A673 (cell line): Measurements from ENCODE around the gene SVBP.

Experiments
- EZH2 ChIP-seq: fragments of 200-600 bp; sonication (generic); IDR thresholded peaks from 2 replicates; pipeline ENCODE4 v1.6.1; 2017; ENCODE audit warnings: borderline replicate concordance, low read depth, mild to moderate bottlenecking, mixed read lengths, antibody characterized with exemption, low read length; ENCODE audit not compliant: poor library complexity, severe bottlenecking
- TF ChIP-seq, protein P1 (sequence below): fragments of 300-800, 200-600 bp; sonication (generic); conservative IDR thresholded peaks from 2 replicates; pipeline ENCODE4 v1.5.1; 2017; ENCODE audit warnings: low read depth, mild to moderate bottlenecking, antibody characterized with exemption, low read length, moderate library complexity, mixed read lengths

DNA sequence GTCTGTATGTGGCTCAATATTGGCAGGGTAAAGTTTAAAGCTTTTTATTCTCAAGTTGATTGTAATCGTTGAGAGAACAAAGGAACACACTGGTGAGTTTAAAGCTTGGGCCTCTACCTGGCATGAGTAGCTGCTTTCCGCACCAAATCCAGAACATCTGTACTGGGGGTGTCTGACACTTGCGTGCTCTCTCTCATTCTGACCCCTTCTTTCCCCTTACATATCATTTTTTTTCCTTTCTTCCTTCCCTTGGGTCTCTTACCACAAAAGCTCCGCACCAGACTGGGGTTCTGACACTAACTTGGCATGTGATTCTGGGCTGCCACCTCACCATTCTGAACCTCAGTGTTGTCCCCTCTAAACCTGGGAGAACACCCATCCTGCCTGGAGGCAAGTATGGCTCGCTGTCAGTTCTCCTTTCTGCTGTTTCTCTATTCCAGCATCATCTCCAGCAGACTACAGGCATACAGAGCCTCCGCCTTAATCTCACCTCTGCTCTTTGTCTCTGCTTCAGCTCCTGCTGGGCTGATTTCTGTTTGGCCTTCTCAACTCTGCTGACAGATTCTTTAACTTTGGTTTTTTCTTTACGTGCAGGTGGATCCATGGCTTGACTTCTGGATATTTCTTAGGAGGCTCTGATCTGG lies 1.1 kb downstream of the SVBP start:
- TF ChIP-seq, protein P1, sequence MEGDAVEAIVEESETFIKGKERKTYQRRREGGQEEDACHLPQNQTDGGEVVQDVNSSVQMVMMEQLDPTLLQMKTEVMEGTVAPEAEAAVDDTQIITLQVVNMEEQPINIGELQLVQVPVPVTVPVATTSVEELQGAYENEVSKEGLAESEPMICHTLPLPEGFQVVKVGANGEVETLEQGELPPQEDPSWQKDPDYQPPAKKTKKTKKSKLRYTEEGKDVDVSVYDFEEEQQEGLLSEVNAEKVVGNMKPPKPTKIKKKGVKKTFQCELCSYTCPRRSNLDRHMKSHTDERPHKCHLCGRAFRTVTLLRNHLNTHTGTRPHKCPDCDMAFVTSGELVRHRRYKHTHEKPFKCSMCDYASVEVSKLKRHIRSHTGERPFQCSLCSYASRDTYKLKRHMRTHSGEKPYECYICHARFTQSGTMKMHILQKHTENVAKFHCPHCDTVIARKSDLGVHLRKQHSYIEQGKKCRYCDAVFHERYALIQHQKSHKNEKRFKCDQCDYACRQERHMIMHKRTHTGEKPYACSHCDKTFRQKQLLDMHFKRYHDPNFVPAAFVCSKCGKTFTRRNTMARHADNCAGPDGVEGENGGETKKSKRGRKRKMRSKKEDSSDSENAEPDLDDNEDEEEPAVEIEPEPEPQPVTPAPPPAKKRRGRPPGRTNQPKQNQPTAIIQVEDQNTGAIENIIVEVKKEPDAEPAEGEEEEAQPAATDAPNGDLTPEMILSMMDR, result no peak
- TF ChIP-seq EZH2, result no peak
